Endothelial cell of umbilical vein (primary cell): ENCODE results near the gene PCDH9.

Experiments used
- EZH2 ChIP-seq: IDR thresholded peaks from 2 replicates; pipeline ENCODE4 v1.6.1; 2012; ENCODE audit warnings: borderline replicate concordance, low read depth, mild to moderate bottlenecking, moderate library complexity, low read length, inconsistent platforms; ENCODE audit not compliant: severe bottlenecking
- JUN ChIP-seq: IDR thresholded peaks from 2 replicates; pipeline ENCODE4 v1.6.1; 2011; ENCODE audit warnings: borderline replicate concordance, low read depth; ENCODE audit not compliant: insufficient read length, insufficient read depth
- POLR2AphosphoS5 ChIP-seq: IDR thresholded peaks from 2 replicates; pipeline ENCODE4 v1.6.1; 2012; ENCODE audit warnings: low read depth, mild to moderate bottlenecking, control low read depth, low read length, moderate library complexity; ENCODE audit not compliant: insufficient read depth
- TF ChIP-seq, protein P1 (sequence below), 2 donors: IDR thresholded peaks; 1 replicate in 1 of 2; 2 replicates in 1 of 2; pipeline ENCODE4 v1.5.1; 2011; ENCODE audit warnings: low read length in 2 of 2, mild to moderate bottlenecking in 2 of 2, moderate library complexity in 2 of 2, control low read depth in 1 of 2, inconsistent platforms in 1 of 2, low read depth in 1 of 2; ENCODE audit not compliant: insufficient read depth in 1 of 2; ENCODE audit errors: extremely low read depth in 1 of 2

DNA sequence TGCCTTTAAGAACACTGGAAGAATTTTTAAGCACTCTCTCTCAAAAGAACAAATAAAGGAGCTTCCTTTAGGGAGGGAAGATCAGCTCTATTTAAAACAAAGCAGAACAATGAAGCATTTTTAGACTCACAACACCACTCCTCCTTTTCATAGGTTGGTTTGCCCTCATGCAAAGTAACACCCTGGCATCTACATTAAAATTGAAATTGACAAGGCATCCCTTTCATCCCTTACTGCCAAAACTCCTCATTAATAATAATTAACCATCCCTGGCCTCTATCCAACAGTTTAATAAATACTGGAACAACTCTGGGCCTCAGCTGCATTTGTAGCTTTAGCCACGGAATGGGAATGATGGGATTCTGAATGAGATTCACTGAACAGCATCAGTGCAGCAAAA, 929.1 kb downstream of the PCDH9 start:
- no peak for TF ChIP-seq JUN
- no peak for TF ChIP-seq POLR2AphosphoS5
- no peak for TF ChIP-seq EZH2
- TF ChIP-seq, protein P1, sequence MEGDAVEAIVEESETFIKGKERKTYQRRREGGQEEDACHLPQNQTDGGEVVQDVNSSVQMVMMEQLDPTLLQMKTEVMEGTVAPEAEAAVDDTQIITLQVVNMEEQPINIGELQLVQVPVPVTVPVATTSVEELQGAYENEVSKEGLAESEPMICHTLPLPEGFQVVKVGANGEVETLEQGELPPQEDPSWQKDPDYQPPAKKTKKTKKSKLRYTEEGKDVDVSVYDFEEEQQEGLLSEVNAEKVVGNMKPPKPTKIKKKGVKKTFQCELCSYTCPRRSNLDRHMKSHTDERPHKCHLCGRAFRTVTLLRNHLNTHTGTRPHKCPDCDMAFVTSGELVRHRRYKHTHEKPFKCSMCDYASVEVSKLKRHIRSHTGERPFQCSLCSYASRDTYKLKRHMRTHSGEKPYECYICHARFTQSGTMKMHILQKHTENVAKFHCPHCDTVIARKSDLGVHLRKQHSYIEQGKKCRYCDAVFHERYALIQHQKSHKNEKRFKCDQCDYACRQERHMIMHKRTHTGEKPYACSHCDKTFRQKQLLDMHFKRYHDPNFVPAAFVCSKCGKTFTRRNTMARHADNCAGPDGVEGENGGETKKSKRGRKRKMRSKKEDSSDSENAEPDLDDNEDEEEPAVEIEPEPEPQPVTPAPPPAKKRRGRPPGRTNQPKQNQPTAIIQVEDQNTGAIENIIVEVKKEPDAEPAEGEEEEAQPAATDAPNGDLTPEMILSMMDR (IDR thresholded peaks at IDR 0.05; ENCODE audit: extremely low read depth in 1 of 2, insufficient read depth in 1 of 2, low read depth in 1 of 2, low read length in 2 of 2), result no peak
